HEK293 (cell line): ENCODE data around the gene PACRG.

Source experiments
- CTCF ChIA-PET: fragments of 350-600 bp; formaldehyde crosslinking; extraction: SDS; loops from one replicate; lab custom pipeline; 2021; ENCODE audit warnings: antibody characterized with exemption; lab: Yijun Ruan, JAX
- POLR2A ChIA-PET: fragments of 300-600 bp; formaldehyde crosslinking; extraction: SDS; loops from one replicate; lab custom pipeline; 2020; ENCODE audit warnings: antibody characterized with exemption, inconsistent platforms; lab: Yijun Ruan, JAX
- H3K27ac ChIP-seq: fragments of 200-500 bp; sonication (Bioruptor generic); 2 replicates; pipeline ENCODE4 v1.5.1; 2014; ENCODE audit warnings: low read depth, low read length, control low read depth, inconsistent platforms; ENCODE audit errors: extremely low read depth
- H3K36me3 ChIP-seq, 2 experiments: fragments of 200-500 bp in 1 of 2; sonication (Bioruptor generic) in 1 of 2; 1 replicate in 1 of 2; 2 replicates in 1 of 2; pipeline ENCODE4 v1.5.1; 2014 to 2017; ENCODE audit warnings: inconsistent platforms in 2 of 2, low read length in 2 of 2; ENCODE audit not compliant: control insufficient read depth in 2 of 2, insufficient read depth in 1 of 2
- H3K4me1 ChIP-seq: fragments of 200-500 bp; sonication (Bioruptor generic); 2 replicates; pipeline ENCODE4 v1.5.1; 2014; ENCODE audit warnings: mild to moderate bottlenecking, low read length, inconsistent platforms; ENCODE audit not compliant: control insufficient read depth, insufficient read depth
- H3K4me3 ChIP-seq: 2 replicates; pipeline ENCODE4 v1.5.1; 2011; ENCODE audit warnings: low read depth, mild to moderate bottlenecking, control low read depth, low read length, moderate library complexity
- H3K9me3 ChIP-seq: fragments of 200-500 bp; sonication (Bioruptor generic); 2 replicates; pipeline ENCODE4 v1.5.1; 2014; ENCODE audit warnings: low read depth, low read length, inconsistent platforms; ENCODE audit not compliant: control insufficient read depth, insufficient read depth
- EGR2 ChIP-seq: fragments of 450-650 bp; formaldehyde crosslinking; IDR thresholded peaks from 2 replicates; pipeline ENCODE4 v1.5.1; 2016; ENCODE audit warnings: low read depth, missing biosample characterization, missing genetic modification characterization
- KLF1 ChIP-seq: fragments of 450-650 bp; formaldehyde crosslinking; IDR thresholded peaks from 2 replicates; pipeline ENCODE4 v1.5.1; 2016; ENCODE audit warnings: missing biosample characterization, missing genetic modification characterization
- SP3 ChIP-seq: fragments of 450-650 bp; formaldehyde crosslinking; IDR thresholded peaks from 2 replicates; pipeline ENCODE4 v1.5.1; 2016; ENCODE audit warnings: missing biosample characterization, missing genetic modification characterization
- ZNF112 ChIP-seq: fragments of 450-650 bp; formaldehyde crosslinking; IDR thresholded peaks from 2 replicates; pipeline ENCODE4 v1.5.0; 2017; ENCODE audit warnings: missing biosample characterization, missing genetic modification characterization
- ZNF335 ChIP-seq: fragments of 450-650 bp; formaldehyde crosslinking; conservative IDR thresholded peaks from 2 replicates; pipeline ENCODE4 v1.5.1; 2016; ENCODE audit warnings: missing biosample characterization, missing genetic modification characterization
- ZNF366 ChIP-seq: fragments of 450-650 bp; formaldehyde crosslinking; conservative IDR thresholded peaks from 2 replicates; pipeline ENCODE4 v1.5.1; 2016; ENCODE audit warnings: missing biosample characterization, missing genetic modification characterization
- ZNF777 ChIP-seq: fragments of 450-650 bp; formaldehyde crosslinking; IDR thresholded peaks from 2 replicates; pipeline ENCODE4 v1.5.1; 2017; ENCODE audit warnings: missing biosample characterization, missing genetic modification characterization, borderline replicate concordance
- TF ChIP-seq, protein P1 (sequence below): fragments of 450-650 bp; IDR thresholded peaks from 2 replicates; pipeline ENCODE4 v1.5.1; 2018; ENCODE audit warnings: missing biosample characterization, mild to moderate bottlenecking, missing genetic modification characterization
- TF ChIP-seq, protein P2 (sequence below): fragments of 450-650 bp; formaldehyde crosslinking; IDR thresholded peaks from 2 replicates; pipeline ENCODE4 v1.5.1; 2016; ENCODE audit warnings: missing biosample characterization, missing genetic modification characterization, low read depth
- TF ChIP-seq, protein P3 (sequence below): fragments of 450-650 bp; formaldehyde crosslinking; IDR thresholded peaks from 2 replicates; pipeline ENCODE4 v1.5.1; 2016; ENCODE audit warnings: missing biosample characterization, missing genetic modification characterization
- TF ChIP-seq, protein P4 (sequence below): fragments of 450-650 bp; formaldehyde crosslinking; IDR thresholded peaks from 2 replicates; pipeline ENCODE4 v1.5.1; 2017; ENCODE audit warnings: missing biosample characterization, mild to moderate bottlenecking, missing genetic modification characterization, moderate library complexity
- TF ChIP-seq, protein P5 (sequence below): fragments of 450-650 bp; formaldehyde crosslinking; conservative IDR thresholded peaks from 2 replicates; pipeline ENCODE4 v1.5.1; 2016; ENCODE audit warnings: low read depth, missing biosample characterization, missing genetic modification characterization

Gene PACRG

DNA sequence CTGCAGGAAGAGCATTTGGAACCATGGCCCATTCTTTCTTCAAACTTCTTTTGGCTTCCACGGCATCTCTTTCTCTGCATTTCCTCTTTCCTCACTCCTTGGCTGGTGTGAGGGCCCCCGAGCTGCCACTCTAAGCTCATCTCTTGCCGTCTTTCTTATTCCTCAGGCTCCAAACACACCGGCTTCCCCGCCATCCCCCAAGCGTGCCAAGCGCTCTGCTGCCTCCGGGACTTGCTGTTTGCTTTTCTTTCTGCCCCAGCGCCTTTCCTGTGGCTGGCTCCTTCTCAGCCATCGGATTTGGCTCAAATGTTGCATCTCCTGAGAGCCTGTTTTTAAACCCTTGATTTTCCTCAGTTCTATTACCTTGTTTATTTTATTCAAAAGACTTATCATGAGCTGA is 172.7 kb downstream of the PACRG start (continued):
- TF ChIP-seq, protein P1, sequence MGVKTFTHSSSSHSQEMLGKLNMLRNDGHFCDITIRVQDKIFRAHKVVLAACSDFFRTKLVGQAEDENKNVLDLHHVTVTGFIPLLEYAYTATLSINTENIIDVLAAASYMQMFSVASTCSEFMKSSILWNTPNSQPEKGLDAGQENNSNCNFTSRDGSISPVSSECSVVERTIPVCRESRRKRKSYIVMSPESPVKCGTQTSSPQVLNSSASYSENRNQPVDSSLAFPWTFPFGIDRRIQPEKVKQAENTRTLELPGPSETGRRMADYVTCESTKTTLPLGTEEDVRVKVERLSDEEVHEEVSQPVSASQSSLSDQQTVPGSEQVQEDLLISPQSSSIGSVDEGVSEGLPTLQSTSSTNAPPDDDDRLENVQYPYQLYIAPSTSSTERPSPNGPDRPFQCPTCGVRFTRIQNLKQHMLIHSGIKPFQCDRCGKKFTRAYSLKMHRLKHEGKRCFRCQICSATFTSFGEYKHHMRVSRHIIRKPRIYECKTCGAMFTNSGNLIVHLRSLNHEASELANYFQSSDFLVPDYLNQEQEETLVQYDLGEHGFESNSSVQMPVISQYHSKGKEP (tag by site-specific recombination), result no peak
- TF ChIP-seq SP3 (tag by site-specific recombination) (no peak), ZNF112 (tag by site-specific recombination) (no peak), ZNF777 (tag by site-specific recombination) (no peak), ZNF366 (tag by site-specific recombination) (no peak), ZNF335 (tag by site-specific recombination) (no peak)
- TF ChIP-seq, protein P2, sequence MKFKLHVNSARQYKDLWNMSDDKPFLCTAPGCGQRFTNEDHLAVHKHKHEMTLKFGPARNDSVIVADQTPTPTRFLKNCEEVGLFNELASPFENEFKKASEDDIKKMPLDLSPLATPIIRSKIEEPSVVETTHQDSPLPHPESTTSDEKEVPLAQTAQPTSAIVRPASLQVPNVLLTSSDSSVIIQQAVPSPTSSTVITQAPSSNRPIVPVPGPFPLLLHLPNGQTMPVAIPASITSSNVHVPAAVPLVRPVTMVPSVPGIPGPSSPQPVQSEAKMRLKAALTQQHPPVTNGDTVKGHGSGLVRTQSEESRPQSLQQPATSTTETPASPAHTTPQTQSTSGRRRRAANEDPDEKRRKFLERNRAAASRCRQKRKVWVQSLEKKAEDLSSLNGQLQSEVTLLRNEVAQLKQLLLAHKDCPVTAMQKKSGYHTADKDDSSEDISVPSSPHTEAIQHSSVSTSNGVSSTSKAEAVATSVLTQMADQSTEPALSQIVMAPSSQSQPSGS, result no peak

GRCh38 chr6:162904069-162904663 is 176.4 kb downstream of the PACRG start:
- TF ChIP-seq, protein P3, sequence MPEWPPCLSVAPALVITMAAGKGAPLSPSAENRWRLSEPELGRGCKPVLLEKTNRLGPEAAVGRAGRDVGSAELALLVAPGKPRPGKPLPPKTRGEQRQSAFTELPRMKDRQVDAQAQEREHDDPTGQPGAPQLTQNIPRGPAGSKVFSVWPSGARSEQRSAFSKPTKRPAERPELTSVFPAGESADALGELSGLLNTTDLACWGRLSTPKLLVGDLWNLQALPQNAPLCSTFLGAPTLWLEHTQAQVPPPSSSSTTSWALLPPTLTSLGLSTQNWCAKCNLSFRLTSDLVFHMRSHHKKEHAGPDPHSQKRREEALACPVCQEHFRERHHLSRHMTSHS (tag by site-specific recombination), result no peak
- no peak for TF ChIP-seq EGR2 (tag by site-specific recombination)
- TF ChIP-seq, protein P4, sequence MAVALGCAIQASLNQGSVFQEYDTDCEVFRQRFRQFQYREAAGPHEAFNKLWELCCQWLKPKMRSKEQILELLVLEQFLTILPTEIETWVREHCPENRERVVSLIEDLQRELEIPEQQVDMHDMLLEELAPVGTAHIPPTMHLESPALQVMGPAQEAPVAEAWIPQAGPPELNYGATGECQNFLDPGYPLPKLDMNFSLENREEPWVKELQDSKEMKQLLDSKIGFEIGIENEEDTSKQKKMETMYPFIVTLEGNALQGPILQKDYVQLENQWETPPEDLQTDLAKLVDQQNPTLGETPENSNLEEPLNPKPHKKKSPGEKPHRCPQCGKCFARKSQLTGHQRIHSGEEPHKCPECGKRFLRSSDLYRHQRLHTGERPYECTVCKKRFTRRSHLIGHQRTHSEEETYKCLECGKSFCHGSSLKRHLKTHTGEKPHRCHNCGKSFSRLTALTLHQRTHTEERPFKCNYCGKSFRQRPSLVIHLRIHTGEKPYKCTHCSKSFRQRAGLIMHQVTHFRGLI (tag by site-specific recombination), result no peak
- TF ChIP-seq, protein P5, sequence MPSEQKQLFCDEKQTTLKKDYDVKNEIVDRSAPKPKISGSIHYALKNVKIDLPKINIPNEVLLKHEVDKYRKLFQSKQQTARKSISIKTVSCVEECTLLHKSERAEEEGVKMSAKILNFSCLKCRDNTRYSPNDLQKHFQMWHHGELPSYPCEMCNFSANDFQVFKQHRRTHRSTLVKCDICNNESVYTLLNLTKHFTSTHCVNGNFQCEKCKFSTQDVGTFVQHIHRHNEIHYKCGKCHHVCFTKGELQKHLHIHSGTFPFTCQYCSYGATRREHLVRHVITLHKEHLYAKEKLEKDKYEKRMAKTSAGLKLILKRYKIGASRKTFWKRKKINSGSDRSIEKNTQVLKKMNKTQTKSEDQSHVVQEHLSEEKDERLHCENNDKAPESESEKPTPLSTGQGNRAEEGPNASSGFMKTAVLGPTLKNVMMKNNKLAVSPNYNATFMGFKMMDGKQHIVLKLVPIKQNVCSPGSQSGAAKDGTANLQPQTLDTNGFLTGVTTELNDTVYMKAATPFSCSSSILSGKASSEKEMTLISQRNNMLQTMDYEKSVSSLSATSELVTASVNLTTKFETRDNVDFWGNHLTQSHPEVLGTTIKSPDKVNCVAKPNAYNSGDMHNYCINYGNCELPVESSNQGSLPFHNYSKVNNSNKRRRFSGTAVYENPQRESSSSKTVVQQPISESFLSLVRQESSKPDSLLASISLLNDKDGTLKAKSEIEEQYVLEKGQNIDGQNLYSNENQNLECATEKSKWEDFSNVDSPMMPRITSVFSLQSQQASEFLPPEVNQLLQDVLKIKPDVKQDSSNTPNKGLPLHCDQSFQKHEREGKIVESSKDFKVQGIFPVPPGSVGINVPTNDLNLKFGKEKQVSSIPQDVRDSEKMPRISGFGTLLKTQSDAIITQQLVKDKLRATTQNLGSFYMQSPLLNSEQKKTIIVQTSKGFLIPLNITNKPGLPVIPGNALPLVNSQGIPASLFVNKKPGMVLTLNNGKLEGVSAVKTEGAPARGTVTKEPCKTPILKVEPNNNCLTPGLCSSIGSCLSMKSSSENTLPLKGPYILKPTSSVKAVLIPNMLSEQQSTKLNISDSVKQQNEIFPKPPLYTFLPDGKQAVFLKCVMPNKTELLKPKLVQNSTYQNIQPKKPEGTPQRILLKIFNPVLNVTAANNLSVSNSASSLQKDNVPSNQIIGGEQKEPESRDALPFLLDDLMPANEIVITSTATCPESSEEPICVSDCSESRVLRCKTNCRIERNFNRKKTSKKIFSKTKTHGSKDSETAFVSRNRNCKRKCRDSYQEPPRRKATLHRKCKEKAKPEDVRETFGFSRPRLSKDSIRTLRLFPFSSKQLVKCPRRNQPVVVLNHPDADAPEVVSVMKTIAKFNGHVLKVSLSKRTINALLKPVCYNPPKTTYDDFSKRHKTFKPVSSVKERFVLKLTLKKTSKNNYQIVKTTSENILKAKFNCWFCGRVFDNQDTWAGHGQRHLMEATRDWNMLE (tag by site-specific recombination), result no peak
- no peak for TF ChIP-seq KLF1 (tag by site-specific recombination)
- POLR2A ChIA-PET, result no interaction called here

More at GRCh38 chr6:162904069-162904663, 176.4 kb downstream of the PACRG start:
- Histone ChIP-seq H3K36me3 (no peaks in the 10 kb centered on the region), H3K4me1 (no peaks in the 10 kb centered on the region), H3K4me3 (no peak overlapping the region), H3K9me3 (no peaks in the 10 kb centered on the region), H3K27ac (no peak overlapping the region)
- CTCF ChIA-PET, result no interaction called here
